ENCODE measurements around the gene PSAP.
"Not testable (repeated sequence)": the region's sequence is repeated elsewhere in the genome, so short reads cannot be mapped to it uniquely, and the experiment has no call there.

Gene PSAP

GRCh38 chr10:71873582-71874211 lies 22.6 kb upstream of the PSAP start:
- no peak for DNase-seq

GRCh38 chr10:71869601-71870000 lies 18.6 kb upstream of the PSAP start:
- not testable (repeated sequence) for DNase-seq

GRCh38 chr10:71868192-71868697 lies 17.2 kb upstream of the PSAP start:
- no peak for DNase-seq

- no peak for DNase-seq
Measured at GRCh38 chr10:71865561-71866041, 14.6 kb upstream of the PSAP start.

- no peak for DNase-seq
Measured at GRCh38 chr10:71864911-71865361, 13.9 kb upstream of the PSAP start.

- no peak for DNase-seq
Measured at GRCh38 chr10:71863203-71863602, 12.2 kb upstream of the PSAP start.

- peak; percentile 72 for DNase-seq
Measured at GRCh38 chr10:71860243-71861029, 9.4 kb upstream of the PSAP start.

- DNase-seq = no peak
Measured at GRCh38 chr10:71857934-71858890, 7.2 kb upstream of the PSAP start.

GRCh38 chr10:71856619-71857018 lies 5.6 kb upstream of the PSAP start:
- DNase-seq = no peak

- no peak for DNase-seq
Measured at GRCh38 chr10:71854031-71854430, 3.0 kb upstream of the PSAP start.

GRCh38 chr10:71852355-71852937 lies 1.4 kb upstream of the PSAP start:
- no peak for DNase-seq

- DNase-seq = not testable (repeated sequence)
Measured at GRCh38 chr10:71851465-71852095, 529 bp upstream of the PSAP start.

GRCh38 chr10:71850021-71850742 lies 869 bp downstream of the PSAP start:
- DNase-seq = no peak

GRCh38 chr10:71849461-71849908 lies 1.6 kb downstream of the PSAP start:
- DNase-seq = no peak

GRCh38 chr10:71848325-71849275 lies 2.5 kb downstream of the PSAP start:
- DNase-seq = no peak

- no peak for DNase-seq
Measured at GRCh38 chr10:71847418-71847817, 3.6 kb downstream of the PSAP start.

GRCh38 chr10:71846816-71847215 lies 4.2 kb downstream of the PSAP start:
- no peak for DNase-seq

- no peak for DNase-seq
Measured at GRCh38 chr10:71845410-71846405, 5.3 kb downstream of the PSAP start.

GRCh38 chr10:71844695-71845094 lies 6.4 kb downstream of the PSAP start:
- DNase-seq = no peak

All from activated effector memory CD4-positive, alpha-beta T cell treated with anti-CD3 and anti-CD28 coated beads, Interleukin-2, amount 50 U/mL, for 16 hours (primary cell).